ENCODE data around the gene PBX2. TPM values are rescaled to one million over a fixed set of nuclear protein-coding genes. Genes with fewer than 3 reads are reported as not detected.

PBX2 gene
- total RNA-seq, 1 donor from 2014 or later, result 166 TPM

- no peaks in the 10 kb centered on the region for H3K4me1 Mint-ChIP-seq (ENCODE audit: unreplicated experiment)
- H3K9me3 Mint-ChIP-seq, result no peaks in the 10 kb centered on the region
- no peak within 1 kb of the TSS for H3K27ac Mint-ChIP-seq
- DNase-seq (ENCODE audit: extremely low spot score, unreplicated experiment), result no peak
- TF ChIP-seq, protein P1, sequence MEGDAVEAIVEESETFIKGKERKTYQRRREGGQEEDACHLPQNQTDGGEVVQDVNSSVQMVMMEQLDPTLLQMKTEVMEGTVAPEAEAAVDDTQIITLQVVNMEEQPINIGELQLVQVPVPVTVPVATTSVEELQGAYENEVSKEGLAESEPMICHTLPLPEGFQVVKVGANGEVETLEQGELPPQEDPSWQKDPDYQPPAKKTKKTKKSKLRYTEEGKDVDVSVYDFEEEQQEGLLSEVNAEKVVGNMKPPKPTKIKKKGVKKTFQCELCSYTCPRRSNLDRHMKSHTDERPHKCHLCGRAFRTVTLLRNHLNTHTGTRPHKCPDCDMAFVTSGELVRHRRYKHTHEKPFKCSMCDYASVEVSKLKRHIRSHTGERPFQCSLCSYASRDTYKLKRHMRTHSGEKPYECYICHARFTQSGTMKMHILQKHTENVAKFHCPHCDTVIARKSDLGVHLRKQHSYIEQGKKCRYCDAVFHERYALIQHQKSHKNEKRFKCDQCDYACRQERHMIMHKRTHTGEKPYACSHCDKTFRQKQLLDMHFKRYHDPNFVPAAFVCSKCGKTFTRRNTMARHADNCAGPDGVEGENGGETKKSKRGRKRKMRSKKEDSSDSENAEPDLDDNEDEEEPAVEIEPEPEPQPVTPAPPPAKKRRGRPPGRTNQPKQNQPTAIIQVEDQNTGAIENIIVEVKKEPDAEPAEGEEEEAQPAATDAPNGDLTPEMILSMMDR (conservative IDR thresholded peaks at IDR 0.05), result no peak
- H3K36me3 Mint-ChIP-seq, result no peaks in the 10 kb centered on the region
- H3K4me3 Mint-ChIP-seq, result no peak within 1 kb of the TSS
- peaks cover 17% of the 10 kb centered on the region for H3K27me3 Mint-ChIP-seq
These were observed 33.5 kb upstream of the PBX2 start, which contains the start of gene NOTCH4 for GRCh38 chr6:32223258-32224235. Gene NOTCH4, minus strand, starts transcription at chr6:32224067. Its CDS starts 139 bp downstream, at chr6:32223928.

GRCh38 chr6:32222333-32223230 lies 32.6 kb upstream of the PBX2 start:
- no peak overlapping the region for H3K27ac Mint-ChIP-seq
- DNase-seq (ENCODE audit: extremely low spot score, unreplicated experiment), result no peak
- H3K36me3 Mint-ChIP-seq, result no peaks in the 10 kb centered on the region
- H3K4me3 Mint-ChIP-seq, result no peak overlapping the region
- H3K9me3 Mint-ChIP-seq, result no peaks in the 10 kb centered on the region
- H3K27me3 Mint-ChIP-seq, result peaks cover 19% of the 10 kb centered on the region
- no peaks in the 10 kb centered on the region for H3K4me1 Mint-ChIP-seq (ENCODE audit: unreplicated experiment)
- TF ChIP-seq, protein P1 (conservative IDR thresholded peaks at IDR 0.05), result no peak

DNA sequence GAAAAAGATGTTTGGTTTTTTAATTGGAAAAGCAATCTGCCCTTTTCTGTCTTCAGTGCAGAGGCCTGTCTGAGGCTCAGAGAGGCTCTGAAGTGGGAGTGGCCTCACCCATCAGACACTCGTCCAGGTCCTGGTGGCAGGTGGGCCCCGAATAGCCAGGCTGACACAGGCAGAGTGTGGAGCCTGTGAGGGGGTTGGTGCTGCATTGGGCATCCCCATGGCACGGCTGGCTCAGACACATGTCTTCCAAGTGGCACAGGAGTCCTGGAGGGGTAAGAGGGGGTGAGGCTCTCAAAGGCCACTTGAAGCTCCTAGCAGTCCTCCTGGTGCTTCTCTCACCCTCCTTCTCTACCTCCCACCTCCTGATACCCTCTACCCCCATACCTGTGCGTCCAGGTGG lies 30.0 kb upstream of the PBX2 start:
- Mint-ChIP-seq H3K9me3 (no peaks in the 10 kb centered on the region), H3K27ac (no peak overlapping the region), H3K27me3 (peaks cover 30% of the 10 kb centered on the region), H3K4me1 (ENCODE audit: unreplicated experiment) (no peaks in the 10 kb centered on the region), H3K36me3 (no peaks in the 10 kb centered on the region), H3K4me3 (no peak overlapping the region)
- DNase-seq (ENCODE audit: extremely low spot score, unreplicated experiment), result no peak
- TF ChIP-seq, protein P1 (conservative IDR thresholded peaks at IDR 0.05), result no peak

DNA sequence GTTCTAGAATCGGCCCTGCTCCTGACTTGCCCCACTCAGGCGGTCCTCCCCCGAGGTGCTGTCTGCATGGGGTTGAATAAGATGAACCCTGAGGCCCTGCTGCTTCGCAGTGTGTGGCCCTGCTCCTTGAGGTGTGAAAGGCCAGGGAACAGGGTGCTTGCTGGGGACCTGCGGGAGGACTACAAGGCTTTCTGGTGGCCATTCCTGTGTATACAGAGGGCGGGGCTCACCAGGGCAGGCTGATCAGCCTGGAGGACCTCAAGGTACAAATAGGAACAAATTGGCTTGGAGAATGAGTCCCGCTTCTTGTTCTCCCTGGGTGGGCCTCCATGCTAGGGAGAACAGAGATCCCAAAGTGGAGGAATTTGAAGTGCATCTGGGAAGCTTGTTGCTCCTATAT lies 28.2 kb upstream of the PBX2 start:
- H3K27me3 Mint-ChIP-seq, result peaks cover 29% of the 10 kb centered on the region
- TF ChIP-seq, protein P1 (conservative IDR thresholded peaks at IDR 0.05), result no peak
- H3K27ac Mint-ChIP-seq, result no peak overlapping the region
- H3K4me3 Mint-ChIP-seq, result no peak overlapping the region
- no peaks in the 10 kb centered on the region for H3K36me3 Mint-ChIP-seq
- no peak for DNase-seq (ENCODE audit: extremely low spot score, unreplicated experiment)
- no peaks in the 10 kb centered on the region for H3K4me1 Mint-ChIP-seq (ENCODE audit: unreplicated experiment)
- H3K9me3 Mint-ChIP-seq, result no peaks in the 10 kb centered on the region

GRCh38 chr6:32216998-32217397 lies 27.0 kb upstream of the PBX2 start:
- Mint-ChIP-seq H3K9me3 (no peaks in the 10 kb centered on the region), H3K36me3 (no peaks in the 10 kb centered on the region), H3K4me1 (ENCODE audit: unreplicated experiment) (no peaks in the 10 kb centered on the region), H3K4me3 (no peak overlapping the region), H3K27me3 (peaks cover 29% of the 10 kb centered on the region), H3K27ac (no peak overlapping the region)
- TF ChIP-seq, protein P1 (conservative IDR thresholded peaks at IDR 0.05), result no peak
- DNase-seq (ENCODE audit: extremely low spot score, unreplicated experiment), result no peak

Data from type B pancreatic cell (in vitro differentiated cells).